AG10803 (cell line): ENCODE measurements around the gene KCNH1.

Experiments used
- DNase-seq: peaks from one replicate; pipeline ENCODE4 v3.0.0; 2010; ENCODE audit warnings: low read depth
- H3K4me3 ChIP-seq: 2 replicates; pipeline ENCODE4 v1.5.1; 2011; ENCODE audit warnings: mild to moderate bottlenecking, low read length, control low read depth
- TF ChIP-seq, protein P1 (sequence below): conservative IDR thresholded peaks from 2 replicates; pipeline ENCODE4 v1.5.1; 2011; ENCODE audit warnings: mild to moderate bottlenecking, low read length, control low read depth, inconsistent platforms

KCNH1 gene

DNA sequence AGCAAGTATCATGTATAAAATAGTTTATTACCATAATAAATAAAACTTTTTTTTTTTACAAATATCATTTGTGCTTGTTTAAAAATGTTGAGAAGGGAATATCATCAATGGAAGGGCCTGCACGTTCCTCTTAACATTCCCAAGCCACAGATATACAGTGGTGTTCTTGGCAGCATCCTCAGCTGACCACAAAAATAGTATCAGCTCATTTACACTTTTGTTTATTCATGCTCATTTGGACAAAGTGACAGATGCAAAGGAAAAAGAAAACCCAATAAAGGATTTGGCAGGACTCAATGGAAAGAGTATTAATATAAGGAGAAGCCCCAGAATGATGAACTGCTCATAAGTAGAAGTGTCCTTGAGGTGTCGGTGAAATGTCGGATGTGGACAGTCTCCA is 455.6 kb downstream of the KCNH1 start:
- no peak for DNase-seq
- H3K4me3 ChIP-seq = no peak overlapping the region
- TF ChIP-seq, protein P1, sequence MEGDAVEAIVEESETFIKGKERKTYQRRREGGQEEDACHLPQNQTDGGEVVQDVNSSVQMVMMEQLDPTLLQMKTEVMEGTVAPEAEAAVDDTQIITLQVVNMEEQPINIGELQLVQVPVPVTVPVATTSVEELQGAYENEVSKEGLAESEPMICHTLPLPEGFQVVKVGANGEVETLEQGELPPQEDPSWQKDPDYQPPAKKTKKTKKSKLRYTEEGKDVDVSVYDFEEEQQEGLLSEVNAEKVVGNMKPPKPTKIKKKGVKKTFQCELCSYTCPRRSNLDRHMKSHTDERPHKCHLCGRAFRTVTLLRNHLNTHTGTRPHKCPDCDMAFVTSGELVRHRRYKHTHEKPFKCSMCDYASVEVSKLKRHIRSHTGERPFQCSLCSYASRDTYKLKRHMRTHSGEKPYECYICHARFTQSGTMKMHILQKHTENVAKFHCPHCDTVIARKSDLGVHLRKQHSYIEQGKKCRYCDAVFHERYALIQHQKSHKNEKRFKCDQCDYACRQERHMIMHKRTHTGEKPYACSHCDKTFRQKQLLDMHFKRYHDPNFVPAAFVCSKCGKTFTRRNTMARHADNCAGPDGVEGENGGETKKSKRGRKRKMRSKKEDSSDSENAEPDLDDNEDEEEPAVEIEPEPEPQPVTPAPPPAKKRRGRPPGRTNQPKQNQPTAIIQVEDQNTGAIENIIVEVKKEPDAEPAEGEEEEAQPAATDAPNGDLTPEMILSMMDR = no peak

- DNase-seq = no peak
- TF ChIP-seq, protein P1 = no peak
- no peak overlapping the region for H3K4me3 ChIP-seq
Observed at GRCh38 chr1:210677533-210677932, 456.4 kb downstream of the KCNH1 start.

DNA sequence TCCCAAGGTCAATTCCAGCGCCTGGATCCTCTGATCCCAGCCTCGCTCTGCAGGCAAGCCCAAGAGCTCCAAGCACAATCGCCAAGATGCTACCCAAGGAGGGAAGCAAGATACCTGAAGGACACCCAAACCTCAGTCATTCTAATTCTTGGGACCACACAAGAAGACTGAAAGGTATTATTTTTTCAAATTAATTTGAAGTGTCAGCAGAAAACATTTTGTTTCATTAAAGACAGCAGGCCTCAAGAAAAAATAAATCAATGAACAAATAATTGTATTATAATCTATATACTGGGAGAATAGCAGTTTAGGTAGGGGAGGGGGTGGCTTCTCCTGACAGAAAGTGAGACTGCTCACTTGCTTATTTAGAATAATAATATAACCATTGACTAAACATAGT is 457.4 kb downstream of the KCNH1 start:
- DNase-seq = no peak
- H3K4me3 ChIP-seq = no peak overlapping the region
- TF ChIP-seq, protein P1 = no peak

DNA sequence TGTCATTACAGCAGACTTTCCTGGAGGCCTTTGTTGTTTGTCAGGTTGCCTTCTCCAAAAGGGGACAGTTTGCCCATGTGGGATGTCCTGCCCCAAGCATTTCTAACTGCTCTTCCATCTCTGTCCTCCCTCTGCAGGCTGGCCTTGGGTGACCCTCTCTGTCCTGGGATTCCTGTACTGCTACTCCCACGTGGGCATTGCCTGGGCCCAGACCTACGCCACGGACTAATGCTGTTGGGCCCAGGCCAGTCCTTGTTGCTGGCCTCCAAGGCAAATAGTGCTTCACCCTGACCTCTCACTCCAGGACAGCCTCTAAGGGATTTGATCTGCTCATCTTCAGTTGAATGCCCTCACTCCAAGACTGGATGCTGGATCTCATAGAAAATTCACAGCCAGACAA is 459.8 kb downstream of the KCNH1 start:
- TF ChIP-seq, protein P1 = no peak
- DNase-seq = no peak
- H3K4me3 ChIP-seq = no peak overlapping the region

GRCh38 chr1:210669951-210670350 is 464.0 kb downstream of the KCNH1 start:
- TF ChIP-seq, protein P1 = no peak
- no peak for DNase-seq
- no peak overlapping the region for H3K4me3 ChIP-seq

DNA sequence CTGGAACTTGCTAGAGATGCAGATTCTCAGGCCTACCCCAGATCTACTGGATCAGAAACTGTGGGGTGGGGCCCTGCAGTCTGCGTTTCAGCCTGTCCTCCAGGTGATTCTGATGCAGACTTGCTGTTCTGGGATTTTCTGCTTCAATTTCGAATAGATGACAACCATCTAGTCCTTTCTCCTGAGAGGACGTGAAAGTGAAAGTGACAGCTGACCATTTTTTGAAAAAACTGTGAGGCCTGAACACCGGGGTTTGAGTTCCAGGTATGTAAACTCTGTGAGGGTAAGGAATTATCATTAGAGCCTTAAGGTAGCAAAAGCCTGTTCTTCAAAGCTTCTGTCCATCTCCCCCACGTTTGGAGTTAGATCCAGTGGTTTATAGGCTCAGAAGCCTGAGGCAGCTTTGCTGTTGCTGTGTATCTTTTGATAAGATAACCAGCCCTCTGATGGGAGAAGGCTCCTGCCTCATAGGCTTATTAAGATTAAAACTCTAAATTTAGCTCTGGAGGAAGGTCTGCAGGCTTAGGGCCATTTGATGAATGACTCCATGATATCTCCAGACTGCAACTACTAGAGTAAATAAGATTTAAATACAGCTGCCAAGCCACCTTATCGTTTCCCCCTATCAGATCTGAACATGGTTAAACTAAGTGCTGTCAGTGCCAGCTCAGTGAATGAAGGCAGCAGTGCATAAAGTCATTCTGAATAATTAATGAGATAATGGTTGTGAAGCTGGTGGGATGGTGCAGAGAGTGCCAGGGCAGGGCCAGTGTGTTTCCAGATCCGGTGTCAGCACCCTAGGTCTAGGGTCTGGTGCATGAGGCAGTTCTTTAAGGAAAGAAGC is 470.0 kb downstream of the KCNH1 start:
- H3K4me3 ChIP-seq = no peak overlapping the region
- TF ChIP-seq, protein P1 = no peak
- DNase-seq = no peak
